ENCODE data around the gene GSTK1.
"Not testable (repeated sequence)": the region's sequence is repeated elsewhere in the genome, so short reads cannot be mapped to it uniquely, and the experiment has no call there.

GSTK1 gene

GRCh38 chr7:143263266-143264195, at the start of gene GSTK1:
GSTK1 (plus strand) TSS chr7:143263441; CDS start chr7:143263514, 73 bp downstream.
- peak; percentile 69 for DNase-seq (ENCODE audit: low read depth)

GRCh38 chr7:143213478-143213877, 49.8 kb upstream of the GSTK1 start:
- DNase-seq (ENCODE audit: low read depth) = not testable (repeated sequence)

- peak; percentile 80 for DNase-seq (ENCODE audit: low read depth)
These were observed 48.2 kb upstream of the GSTK1 start for GRCh38 chr7:143214789-143215679.

- peak; percentile 78 for DNase-seq (ENCODE audit: low read depth)
These were observed 47.1 kb upstream of the GSTK1 start for GRCh38 chr7:143216151-143216550.

GRCh38 chr7:143216686-143217085, 46.6 kb upstream of the GSTK1 start:
- DNase-seq (ENCODE audit: low read depth) = no peak

GRCh38 chr7:143217806-143218205, 45.4 kb upstream of the GSTK1 start:
- DNase-seq (ENCODE audit: low read depth) = no peak

- DNase-seq (ENCODE audit: low read depth) = no peak
These were observed 42.0 kb upstream of the GSTK1 start for GRCh38 chr7:143221286-143221685.

GRCh38 chr7:143221737-143222136, 41.5 kb upstream of the GSTK1 start, which contains the start of gene TAS2R40:
TAS2R40 (plus strand) TSS chr7:143222037; CDS start chr7:143222079, 42 bp downstream.
- no peak for DNase-seq (ENCODE audit: low read depth)

GRCh38 chr7:143222782-143223181, 40.5 kb upstream of the GSTK1 start:
- no peak for DNase-seq (ENCODE audit: low read depth)

GRCh38 chr7:143223784-143224183, 39.5 kb upstream of the GSTK1 start:
- DNase-seq (ENCODE audit: low read depth) = no peak

- DNase-seq (ENCODE audit: low read depth) = no peak
These were observed 38.2 kb upstream of the GSTK1 start for GRCh38 chr7:143225047-143225446.

GRCh38 chr7:143227806-143228205, 35.4 kb upstream of the GSTK1 start:
- DNase-seq (ENCODE audit: low read depth) = peak; percentile 29

- peak; percentile 36 for DNase-seq (ENCODE audit: low read depth)
These were observed 34.0 kb upstream of the GSTK1 start for GRCh38 chr7:143229054-143229790.

GRCh38 chr7:143230602-143231457, 32.4 kb upstream of the GSTK1 start:
- no peak for DNase-seq (ENCODE audit: low read depth)

- DNase-seq (ENCODE audit: low read depth) = no peak
These were observed 29.3 kb upstream of the GSTK1 start for GRCh38 chr7:143233816-143234532.

GRCh38 chr7:143234533-143234875, 28.7 kb upstream of the GSTK1 start:
- DNase-seq (ENCODE audit: low read depth) = no peak

- DNase-seq (ENCODE audit: low read depth) = no peak
These were observed 27.7 kb upstream of the GSTK1 start for GRCh38 chr7:143235561-143235960.

- no peak for DNase-seq (ENCODE audit: low read depth)
These were observed 26.7 kb upstream of the GSTK1 start for GRCh38 chr7:143236408-143236990.

GRCh38 chr7:143237366-143237765, 25.9 kb upstream of the GSTK1 start:
- no peak for DNase-seq (ENCODE audit: low read depth)
